GM21423 (cell line): ENCODE data around the gene PPP1R3F.
"Not testable (repeated sequence)": the region's sequence is repeated elsewhere in the genome, so short reads cannot be mapped to it uniquely, and the experiment has no call there.

Experiments used
- ATAC-seq: cut with Tn5 transposase; IDR thresholded peaks from one replicate; pipeline ENCODE4 v1.9.1; 2021; ENCODE audit warnings: mild to moderate bottlenecking, moderate library complexity; ENCODE audit not compliant: unreplicated experiment

The PPP1R3F gene

GRCh38 chrX:49308604-49309269, 39.1 kb downstream of the PPP1R3F start:
- no peak for ATAC-seq

- no peak for ATAC-seq
These were observed 39.9 kb downstream of the PPP1R3F start for GRCh38 chrX:49309401-49309981.

GRCh38 chrX:49310371-49310770, 40.8 kb downstream of the PPP1R3F start:
- ATAC-seq = no peak

GRCh38 chrX:49312176-49312575, 42.6 kb downstream of the PPP1R3F start:
- ATAC-seq = no peak

GRCh38 chrX:49316085-49316484, 46.5 kb downstream of the PPP1R3F start:
- ATAC-seq = no peak

GRCh38 chrX:49321737-49322136, 52.1 kb downstream of the PPP1R3F start, which contains the start of gene GAGE12J:
Gene GAGE12J (plus strand): TSS chrX:49322037. CDS start chrX:49323194, 1,157 bp downstream.
- not testable (repeated sequence) for ATAC-seq

GRCh38 chrX:49322266-49322665, 52.7 kb downstream of the PPP1R3F start:
- ATAC-seq = not testable (repeated sequence)

- ATAC-seq = not testable (repeated sequence)
These were observed 54.1 kb downstream of the PPP1R3F start for GRCh38 chrX:49323735-49324134.

- not testable (repeated sequence) for ATAC-seq
These were observed 60.8 kb downstream of the PPP1R3F start for GRCh38 chrX:49330421-49330820.

GRCh38 chrX:49331282-49331681, 61.7 kb downstream of the PPP1R3F start, which contains the start of gene GAGE13:
Gene GAGE13 (plus strand): TSS chrX:49331582. CDS start chrX:49332738, 1,156 bp downstream.
- not testable (repeated sequence) for ATAC-seq

- ATAC-seq = not testable (repeated sequence)
These were observed 62.2 kb downstream of the PPP1R3F start for GRCh38 chrX:49331841-49332240.
